Effector memory CD4-positive, alpha-beta T cell (primary cell): Measurements from ENCODE around the gene TTC21B.

ENCODE experiments used
- DNase-seq, 3 donors: peaks; one replicate each; pipeline ENCODE4 v3.0.0-alpha.2; 2020
- H3K27ac ChIP-seq: 2 replicates; pipeline ENCODE4 v1.7.0; 2013; ENCODE audit warnings: mild to moderate bottlenecking, low read length, moderate library complexity; ENCODE audit not compliant: insufficient read depth, poor library complexity, severe bottlenecking
- H3K27me3 ChIP-seq: replicated peaks from 2 replicates; pipeline ENCODE4 v1.7.0; 2013; ENCODE audit warnings: mild to moderate bottlenecking, low read length; ENCODE audit not compliant: insufficient read depth, control insufficient read depth, poor library complexity, severe bottlenecking
- H3K36me3 ChIP-seq: 2 replicates; pipeline ENCODE4 v1.7.0; 2013; ENCODE audit warnings: mild to moderate bottlenecking, low read length, moderate library complexity; ENCODE audit not compliant: control insufficient read depth, insufficient read depth
- H3K4me1 ChIP-seq: 2 replicates; pipeline ENCODE4 v1.7.0; 2013; ENCODE audit warnings: low read length, mild to moderate bottlenecking; ENCODE audit not compliant: control insufficient read depth, insufficient read depth, poor library complexity, severe bottlenecking
- H3K4me3 ChIP-seq: 2 replicates; pipeline ENCODE4 v1.7.0; 2013; ENCODE audit warnings: low read length, low read depth, mild to moderate bottlenecking; ENCODE audit not compliant: insufficient read depth, poor library complexity, severe bottlenecking
- H3K9me3 ChIP-seq: 2 replicates; pipeline ENCODE4 v1.7.0; 2013; ENCODE audit warnings: mild to moderate bottlenecking, low read length, moderate library complexity; ENCODE audit not compliant: control insufficient read depth

TTC21B gene

GRCh38 chr2:165891943-165892342 lies 61.6 kb downstream of the TTC21B start:
- Histone ChIP-seq H3K4me1 (no peaks in the 10 kb centered on the region), H3K4me3 (no peak overlapping the region), H3K36me3 (peaks cover 12% of the 10 kb centered on the region), H3K9me3 (no peaks in the 10 kb centered on the region), H3K27ac (no peak overlapping the region), H3K27me3 (no peaks in the 10 kb centered on the region)
- no peak for DNase-seq

- no peak overlapping the region for H3K27ac ChIP-seq
- peaks cover 11% of the 10 kb centered on the region for H3K36me3 ChIP-seq
- DNase-seq: no peak
- H3K9me3 ChIP-seq: no peaks in the 10 kb centered on the region
- H3K27me3 ChIP-seq: no peaks in the 10 kb centered on the region
- H3K4me3 ChIP-seq: no peak overlapping the region
- H3K4me1 ChIP-seq: no peaks in the 10 kb centered on the region
These were observed 62.2 kb downstream of the TTC21B start for GRCh38 chr2:165891345-165891744.

GRCh38 chr2:165889798-165890197 lies 63.8 kb downstream of the TTC21B start:
- no peaks in the 10 kb centered on the region for H3K27me3 ChIP-seq
- no peak for DNase-seq
- H3K9me3 ChIP-seq: no peaks in the 10 kb centered on the region
- no peak overlapping the region for H3K27ac ChIP-seq
- H3K4me1 ChIP-seq: no peaks in the 10 kb centered on the region
- H3K4me3 ChIP-seq: no peak overlapping the region
- peaks cover 11% of the 10 kb centered on the region for H3K36me3 ChIP-seq

GRCh38 chr2:165889158-165889557 lies 64.4 kb downstream of the TTC21B start:
- H3K27me3 ChIP-seq: no peaks in the 10 kb centered on the region
- no peaks in the 10 kb centered on the region for H3K9me3 ChIP-seq
- H3K4me1 ChIP-seq: no peaks in the 10 kb centered on the region
- H3K27ac ChIP-seq: no peak overlapping the region
- DNase-seq: no peak
- no peak overlapping the region for H3K4me3 ChIP-seq
- H3K36me3 ChIP-seq: peaks cover 15% of the 10 kb centered on the region

- Histone ChIP-seq H3K4me1 (no peaks in the 10 kb centered on the region), H3K4me3 (no peak overlapping the region), H3K27me3 (no peaks in the 10 kb centered on the region), H3K27ac (no peak overlapping the region), H3K36me3 (peaks cover 15% of the 10 kb centered on the region), H3K9me3 (no peaks in the 10 kb centered on the region)
- DNase-seq: no peak
These were observed 65.4 kb downstream of the TTC21B start for GRCh38 chr2:165888171-165888570.

GRCh38 chr2:165886487-165887146 lies 67.0 kb downstream of the TTC21B start:
- no peaks in the 10 kb centered on the region for H3K9me3 ChIP-seq
- peaks cover 11% of the 10 kb centered on the region for H3K36me3 ChIP-seq
- H3K27me3 ChIP-seq: no peaks in the 10 kb centered on the region
- no peak overlapping the region for H3K27ac ChIP-seq
- H3K4me3 ChIP-seq: no peak overlapping the region
- no peak for DNase-seq
- no peaks in the 10 kb centered on the region for H3K4me1 ChIP-seq

- Histone ChIP-seq H3K27ac (no peak overlapping the region), H3K9me3 (no peaks in the 10 kb centered on the region), H3K4me3 (no peak overlapping the region), H3K4me1 (no peaks in the 10 kb centered on the region), H3K36me3 (no peaks in the 10 kb centered on the region), H3K27me3 (no peaks in the 10 kb centered on the region)
- no peak for DNase-seq
These were observed 75.7 kb downstream of the TTC21B start for GRCh38 chr2:165877565-165878550.

GRCh38 chr2:165876712-165877111 lies 76.9 kb downstream of the TTC21B start:
- DNase-seq: no peak
- Histone ChIP-seq H3K9me3 (no peaks in the 10 kb centered on the region), H3K27ac (no peak overlapping the region), H3K4me1 (no peaks in the 10 kb centered on the region), H3K4me3 (no peak overlapping the region), H3K27me3 (no peaks in the 10 kb centered on the region), H3K36me3 (no peaks in the 10 kb centered on the region)

- DNase-seq: no peak
- Histone ChIP-seq H3K4me1 (no peaks in the 10 kb centered on the region), H3K36me3 (no peaks in the 10 kb centered on the region), H3K9me3 (no peaks in the 10 kb centered on the region), H3K4me3 (no peak overlapping the region), H3K27me3 (no peaks in the 10 kb centered on the region), H3K27ac (no peak overlapping the region)
These were observed 77.3 kb downstream of the TTC21B start for GRCh38 chr2:165876269-165876668.

- no peaks in the 10 kb centered on the region for H3K27me3 ChIP-seq
- no peaks in the 10 kb centered on the region for H3K4me1 ChIP-seq
- no peak overlapping the region for H3K27ac ChIP-seq
- H3K36me3 ChIP-seq: no peaks in the 10 kb centered on the region
- DNase-seq: no peak
- H3K4me3 ChIP-seq: no peak overlapping the region
- no peaks in the 10 kb centered on the region for H3K9me3 ChIP-seq
These were observed 79.0 kb downstream of the TTC21B start for GRCh38 chr2:165874445-165875039.
